ENCODE measurements around the gene CALML3. TPM values are rescaled to one million over a fixed set of nuclear protein-coding genes. Genes with fewer than 3 reads are reported as not detected.

CALML3 gene
- total and polyA plus RNA-seq, 10 of the 15 experiments (the other 5 are each of a cell fraction or from before 2014, with no cell fraction given): not detected

DNA sequence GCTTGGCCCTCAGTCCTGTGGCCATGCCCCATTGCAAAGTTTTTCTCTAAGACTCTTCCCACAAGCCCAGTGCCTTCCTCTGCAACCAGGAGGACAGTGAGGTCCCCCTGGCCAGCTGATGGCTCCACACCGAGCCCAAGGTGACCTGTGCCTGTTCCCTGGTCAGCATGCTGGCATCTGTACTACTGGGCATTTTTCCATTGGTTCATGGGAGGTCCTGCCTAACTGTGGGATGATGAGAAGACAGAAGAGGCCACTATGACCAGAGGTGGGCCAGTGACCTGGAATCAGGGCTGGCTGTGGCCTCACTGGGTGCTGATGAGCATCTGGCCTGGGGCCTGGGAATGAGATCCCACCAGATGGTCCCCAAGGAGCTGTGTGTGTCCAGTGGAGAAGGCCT, 20.2 kb downstream of the CALML3 start:
- Histone ChIP-seq H4K20me1 (ENCODE audit: control insufficient read depth, insufficient read depth) (no peaks in the 10 kb centered on the region), H3K27me3 (replicated peaks in 1 of 2; ENCODE audit: control insufficient read depth in 2 of 2, insufficient read depth in 2 of 2, low read length in 1 of 2) (no peaks in the 10 kb centered on the region; a peak in 1 of 4 replicates), H2AFZ (ENCODE audit: control insufficient read depth, low read depth, low read length) (no peak overlapping the region), H3K9me3 (replicated peaks; ENCODE audit: control insufficient read depth, insufficient read depth, low read length) (peaks cover 2% of the 10 kb centered on the region; the same call in 2 of the 3 replicates), H3K9ac (ENCODE audit: control insufficient read depth, insufficient read depth, low read length) (no peak overlapping the region), H3K4me1 (ENCODE audit: control insufficient read depth, insufficient read depth, low read length) (no peaks in the 10 kb centered on the region), H3K27ac (ENCODE audit: control insufficient read depth, insufficient read depth) (no peak overlapping the region), H3K4me2 (ENCODE audit: control insufficient read depth, insufficient read depth) (no peak overlapping the region), H3K4me3 (no peak overlapping the region), H3K79me2 (ENCODE audit: control insufficient read depth, insufficient read depth, low read length) (no peaks in the 10 kb centered on the region), H3K36me3 (ENCODE audit: control insufficient read depth in 2 of 2, insufficient read depth in 2 of 2, low read length in 1 of 2) (no peaks in the 10 kb centered on the region)
- DNase-seq (ENCODE audit: low read depth, low spot score) (no peak), FAIRE-seq (no peak), ATAC-seq (no peak)
- ChIA-PET SMC1A (ENCODE audit: uncharacterized antibody, unreplicated experiment) (no interaction called here), POLR2A (no interaction called here), CTCF (no interaction called here), RAD21 (ENCODE audit: unreplicated experiment) (no interaction called here)
- WGBS (ENCODE audit: insufficient coverage, insufficient replicate concordance, low lambda C conversion rate, missing lambda C conversion rate): 0% methylated on average over 1 of the region's 1 CpG
- TF ChIP-seq, protein P1, sequence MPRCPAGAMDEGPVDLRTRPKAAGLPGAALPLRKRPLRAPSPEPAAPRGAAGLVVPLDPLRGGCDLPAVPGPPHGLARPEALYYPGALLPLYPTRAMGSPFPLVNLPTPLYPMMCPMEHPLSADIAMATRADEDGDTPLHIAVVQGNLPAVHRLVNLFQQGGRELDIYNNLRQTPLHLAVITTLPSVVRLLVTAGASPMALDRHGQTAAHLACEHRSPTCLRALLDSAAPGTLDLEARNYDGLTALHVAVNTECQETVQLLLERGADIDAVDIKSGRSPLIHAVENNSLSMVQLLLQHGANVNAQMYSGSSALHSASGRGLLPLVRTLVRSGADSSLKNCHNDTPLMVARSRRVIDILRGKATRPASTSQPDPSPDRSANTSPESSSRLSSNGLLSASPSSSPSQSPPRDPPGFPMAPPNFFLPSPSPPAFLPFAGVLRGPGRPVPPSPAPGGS (IDR thresholded peaks at IDR 0.05; ENCODE audit: borderline replicate concordance, insufficient read depth, low read depth, low read length, poor library complexity, severe bottlenecking): no peak
- TF ChIP-seq, protein P2, sequence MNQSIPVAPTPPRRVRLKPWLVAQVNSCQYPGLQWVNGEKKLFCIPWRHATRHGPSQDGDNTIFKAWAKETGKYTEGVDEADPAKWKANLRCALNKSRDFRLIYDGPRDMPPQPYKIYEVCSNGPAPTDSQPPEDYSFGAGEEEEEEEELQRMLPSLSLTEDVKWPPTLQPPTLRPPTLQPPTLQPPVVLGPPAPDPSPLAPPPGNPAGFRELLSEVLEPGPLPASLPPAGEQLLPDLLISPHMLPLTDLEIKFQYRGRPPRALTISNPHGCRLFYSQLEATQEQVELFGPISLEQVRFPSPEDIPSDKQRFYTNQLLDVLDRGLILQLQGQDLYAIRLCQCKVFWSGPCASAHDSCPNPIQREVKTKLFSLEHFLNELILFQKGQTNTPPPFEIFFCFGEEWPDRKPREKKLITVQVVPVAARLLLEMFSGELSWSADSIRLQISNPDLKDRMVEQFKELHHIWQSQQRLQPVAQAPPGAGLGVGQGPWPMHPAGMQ (IDR thresholded peaks at IDR 0.05; ENCODE audit: borderline replicate concordance): no peak
- no peak for TF ChIP-seq FOS (IDR thresholded peaks at IDR 0.05; ENCODE audit: borderline replicate concordance, extremely low read depth, insufficient read length)
- no peak for TF ChIP-seq BACH1 (IDR thresholded peaks at IDR 0.05; ENCODE audit: borderline replicate concordance)
- in situ Hi-C loops (cut with MboI) (no loop called here), intact Hi-C loops (cut with micrococcal nuclease; ENCODE audit: unreplicated experiment) (no loop called here)
- BruUV-seq (replicated peaks): no TSS peak

DNA sequence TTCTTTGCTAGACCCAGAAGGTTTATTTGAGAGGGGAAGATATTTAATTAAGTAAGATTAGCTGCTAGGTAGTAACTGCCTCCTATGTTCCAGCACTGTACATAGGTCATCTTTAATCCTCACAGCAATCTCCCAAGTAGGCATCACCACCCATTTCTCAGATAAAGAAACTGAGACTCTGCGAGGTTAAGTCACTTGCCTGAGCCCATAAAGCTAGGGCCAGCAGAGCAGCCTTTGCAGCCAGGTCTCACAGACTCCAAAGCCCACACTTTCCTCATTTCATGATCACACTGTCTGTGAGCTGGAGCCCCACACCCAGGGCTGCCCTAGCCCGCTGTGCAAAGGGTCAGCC, 20.6 kb downstream of the CALML3 start:
- FAIRE-seq (no peak), DNase-seq (ENCODE audit: low read depth, low spot score) (no peak), ATAC-seq (no peak)
- no peaks in the 10 kb centered on the region for H3K36me3 ChIP-seq (ENCODE audit: control insufficient read depth in 2 of 2, insufficient read depth in 2 of 2, low read length in 1 of 2)
- in situ Hi-C loops (cut with MboI) (no loop called here), intact Hi-C loops (cut with micrococcal nuclease; ENCODE audit: unreplicated experiment) (no loop called here)
- ChIA-PET POLR2A (no interaction called here), CTCF (no interaction called here), SMC1A (ENCODE audit: uncharacterized antibody, unreplicated experiment) (no interaction called here), RAD21 (ENCODE audit: unreplicated experiment) (no interaction called here)
- H3K27me3 ChIP-seq (replicated peaks in 1 of 2; ENCODE audit: control insufficient read depth in 2 of 2, insufficient read depth in 2 of 2, low read length in 1 of 2): no peaks in the 10 kb centered on the region; a peak in 1 of 4 replicates
- peaks cover 2% of the 10 kb centered on the region; the same call in 2 of the 3 replicates for H3K9me3 ChIP-seq (replicated peaks; ENCODE audit: control insufficient read depth, insufficient read depth, low read length)
- no peaks in the 10 kb centered on the region for H3K79me2 ChIP-seq (ENCODE audit: control insufficient read depth, insufficient read depth, low read length)
- 0% methylated on average over 2 of the region's 2 CpGs for WGBS (ENCODE audit: insufficient coverage, insufficient replicate concordance, low lambda C conversion rate, missing lambda C conversion rate)
- no peaks in the 10 kb centered on the region for H3K4me1 ChIP-seq (ENCODE audit: control insufficient read depth, insufficient read depth, low read length)
- no peak overlapping the region for H3K27ac ChIP-seq (ENCODE audit: control insufficient read depth, insufficient read depth)
- BruUV-seq (replicated peaks): no TSS peak
- no peaks in the 10 kb centered on the region for H4K20me1 ChIP-seq (ENCODE audit: control insufficient read depth, insufficient read depth)
- no peak overlapping the region for H3K4me2 ChIP-seq (ENCODE audit: control insufficient read depth, insufficient read depth)
- H3K4me3 ChIP-seq: no peak overlapping the region
- no peak overlapping the region for H2AFZ ChIP-seq (ENCODE audit: control insufficient read depth, low read depth, low read length)
- H3K9ac ChIP-seq (ENCODE audit: control insufficient read depth, insufficient read depth, low read length): no peak overlapping the region
- TF ChIP-seq SREBF2 (IDR thresholded peaks at IDR 0.05; ENCODE audit: low read length): no peak
- TF ChIP-seq SUPT20H (IDR thresholded peaks at IDR 0.05; ENCODE audit: borderline replicate concordance, control insufficient read depth, low read depth, low read length): no peak
- TF ChIP-seq, protein P3, sequence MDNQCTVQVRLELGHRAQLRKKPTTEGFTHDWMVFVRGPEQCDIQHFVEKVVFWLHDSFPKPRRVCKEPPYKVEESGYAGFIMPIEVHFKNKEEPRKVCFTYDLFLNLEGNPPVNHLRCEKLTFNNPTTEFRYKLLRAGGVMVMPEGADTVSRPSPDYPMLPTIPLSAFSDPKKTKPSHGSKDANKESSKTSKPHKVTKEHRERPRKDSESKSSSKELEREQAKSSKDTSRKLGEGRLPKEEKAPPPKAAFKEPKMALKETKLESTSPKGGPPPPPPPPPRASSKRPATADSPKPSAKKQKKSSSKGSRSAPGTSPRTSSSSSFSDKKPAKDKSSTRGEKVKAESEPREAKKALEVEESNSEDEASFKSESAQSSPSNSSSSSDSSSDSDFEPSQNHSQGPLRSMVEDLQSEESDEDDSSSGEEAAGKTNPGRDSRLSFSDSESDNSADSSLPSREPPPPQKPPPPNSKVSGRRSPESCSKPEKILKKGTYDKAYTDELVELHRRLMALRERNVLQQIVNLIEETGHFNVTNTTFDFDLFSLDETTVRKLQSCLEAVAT (IDR thresholded peaks at IDR 0.05): no peak
- TF ChIP-seq ZNF24 (IDR thresholded peaks at IDR 0.05): no peak
- TF ChIP-seq, protein P4, sequence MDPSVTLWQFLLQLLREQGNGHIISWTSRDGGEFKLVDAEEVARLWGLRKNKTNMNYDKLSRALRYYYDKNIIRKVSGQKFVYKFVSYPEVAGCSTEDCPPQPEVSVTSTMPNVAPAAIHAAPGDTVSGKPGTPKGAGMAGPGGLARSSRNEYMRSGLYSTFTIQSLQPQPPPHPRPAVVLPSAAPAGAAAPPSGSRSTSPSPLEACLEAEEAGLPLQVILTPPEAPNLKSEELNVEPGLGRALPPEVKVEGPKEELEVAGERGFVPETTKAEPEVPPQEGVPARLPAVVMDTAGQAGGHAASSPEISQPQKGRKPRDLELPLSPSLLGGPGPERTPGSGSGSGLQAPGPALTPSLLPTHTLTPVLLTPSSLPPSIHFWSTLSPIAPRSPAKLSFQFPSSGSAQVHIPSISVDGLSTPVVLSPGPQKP (IDR thresholded peaks at IDR 0.05; ENCODE audit: low read depth, low read length): no peak
- TF ChIP-seq, protein P2 (IDR thresholded peaks at IDR 0.05; ENCODE audit: borderline replicate concordance): no peak
- TF ChIP-seq YBX1 (IDR thresholded peaks at IDR 0.05): no peak
- TF ChIP-seq BRCA1 (IDR thresholded peaks at IDR 0.05; ENCODE audit: low read depth, low read length): no peak

All from GM12878 (cell line).